CD8-positive, alpha-beta memory T cell (primary cell): ENCODE measurements around the gene KCNJ4. TPM values are rescaled to one million over a fixed set of nuclear protein-coding genes. Genes with fewer than 3 reads are reported as not detected.
"Not testable (repeated sequence)": the region's sequence is repeated elsewhere in the genome, so short reads cannot be mapped to it uniquely, and the experiment has no call there.

Experiments used
- CTCF ChIA-PET: fragments of 350-600 bp; sonication (Branson Sonifier 250); formaldehyde crosslinking; loops from one replicate; lab custom pipeline; 2021; ENCODE audit warnings: antibody characterized with exemption; lab: Charles Lee
- POLR2A ChIA-PET: fragments of 350-600 bp; sonication (Branson Sonifier 250); formaldehyde crosslinking; loops from one replicate; lab custom pipeline; 2021; ENCODE audit warnings: antibody characterized with exemption; lab: Charles Lee
- DNase-seq, 5 donors: peaks; one replicate each; pipeline versions ENCODE4 v3.0.0 to v3.0.0-alpha.2; 2020 to 2022; ENCODE audit warnings: mixed read lengths in 1 of 5
- H3K27ac ChIP-seq: one replicate; pipeline ENCODE4 v1.7.0; 2013; ENCODE audit warnings: low read depth, mild to moderate bottlenecking, low read length, moderate library complexity
- H3K27me3 ChIP-seq: 2 replicates; pipeline ENCODE4 v1.7.0; 2013; ENCODE audit warnings: low read length, mild to moderate bottlenecking; ENCODE audit not compliant: insufficient read depth, poor library complexity, severe bottlenecking
- H3K36me3 ChIP-seq: 2 replicates; pipeline ENCODE4 v1.7.0; 2013; ENCODE audit warnings: mild to moderate bottlenecking, low read length, moderate library complexity; ENCODE audit not compliant: insufficient read depth
- H3K4me1 ChIP-seq: 2 replicates; pipeline ENCODE4 v1.7.0; 2013; ENCODE audit warnings: mild to moderate bottlenecking, low read length, moderate library complexity; ENCODE audit not compliant: insufficient read depth
- H3K4me3 ChIP-seq: 2 replicates; pipeline ENCODE4 v1.7.0; 2013; ENCODE audit warnings: mild to moderate bottlenecking, low read length
- H3K9me3 ChIP-seq: 2 replicates; pipeline ENCODE4 v1.7.0; 2013; ENCODE audit warnings: mild to moderate bottlenecking, low read length
- H3K27ac Mint-ChIP-seq, 8 donors: one replicate each; pipeline ENCODE4 v1.8.0; 2020 to 2021; ENCODE audit warnings: mixed read lengths in 8 of 8, mild to moderate bottlenecking in 6 of 8, inconsistent platforms in 3 of 8, moderate library complexity in 3 of 8
- H3K27me3 Mint-ChIP-seq, 2 donors: one replicate each; pipeline ENCODE4 v1.8.0; 2020 to 2021; ENCODE audit warnings: mixed read lengths in 2 of 2, mild to moderate bottlenecking in 1 of 2, moderate library complexity in 1 of 2
- H3K36me3 Mint-ChIP-seq, 3 donors: one replicate each; pipeline ENCODE4 v1.8.0; 2020 to 2021; ENCODE audit warnings: mixed read lengths in 3 of 3, inconsistent platforms in 1 of 3, mild to moderate bottlenecking in 1 of 3
- H3K4me1 Mint-ChIP-seq, 3 donors: one replicate each; pipeline ENCODE4 v1.8.0; 2020 to 2021; ENCODE audit warnings: mixed read lengths in 3 of 3, inconsistent platforms in 1 of 3, mild to moderate bottlenecking in 1 of 3
- H3K4me3 Mint-ChIP-seq, 7 donors: one replicate each; pipeline ENCODE4 v1.8.0; 2020 to 2021; ENCODE audit warnings: mixed read lengths in 7 of 7, mild to moderate bottlenecking in 6 of 7, moderate library complexity in 4 of 7, inconsistent platforms in 2 of 7
- H3K9me3 Mint-ChIP-seq, 5 donors: one replicate each; pipeline ENCODE4 v1.8.0; 2020 to 2022; ENCODE audit warnings: mixed read lengths in 5 of 5, mild to moderate bottlenecking in 3 of 5, moderate library complexity in 2 of 5, inconsistent platforms in 1 of 5
- polyA plus RNA-seq: library from polyadenylated mRNA; unstranded; fragments of 300-500 nt; fragmentation: Illumina TruSeq; gene quantifications from one replicate; pipeline ENCODE4 v1.2.3, GENCODE V29; 2021
- total RNA-seq, 2 experiments: library from RNA; stranded (reverse); gene quantifications; one replicate each; pipeline ENCODE4 v1.2.3, GENCODE V29; 2021

The KCNJ4 gene
- total and polyA plus RNA-seq, 3 experiments from 2014 or later, result not detected

GRCh38 chr22:38398609-38399461, 56.2 kb downstream of the KCNJ4 start:
- H3K4me3 ChIP-seq, result peak overlapping the region; percentile 40
- Mint-ChIP-seq H3K27me3 (peaks cover 1 to 16% of the 10 kb centered on the region in 2 donors), H3K9me3 (no peaks in the 10 kb centered on the region), H3K27ac (peak overlapping the region in 4 of 8 donors; percentile 56 to 72 (median 64)), H3K36me3 (peaks cover 0 to 1% (median 0%) of the 10 kb centered on the region in 3 donors), H3K4me1 (peaks cover 16 to 34% (median 23%) of the 10 kb centered on the region in 3 donors), H3K4me3 (peak overlapping the region; percentile 78 to 93 (median 84))
- peak overlapping the region; percentile 20 for H3K27ac ChIP-seq
- DNase-seq, result peak; percentile 76 to 88 (median 78)
- no peaks in the 10 kb centered on the region for H3K27me3 ChIP-seq
- POLR2A ChIA-PET, result interaction anchor here (0.6 to 1.2 kb wide), 3 partner anchors 43 to 198 kb away, joined by 3 to 10 read pairs (median 3); no protein-coding TSS in a partner anchor
- no peaks in the 10 kb centered on the region for H3K9me3 ChIP-seq
- no peaks in the 10 kb centered on the region for H3K36me3 ChIP-seq
- CTCF ChIA-PET, result interaction anchor here (0.8 kb wide), 1 partner anchor 346 kb away, joined by 3 read pairs; no protein-coding TSS in a partner anchor
- no peaks in the 10 kb centered on the region for H3K4me1 ChIP-seq

GRCh38 chr22:38398181-38398608, 56.8 kb downstream of the KCNJ4 start:
- H3K4me1 ChIP-seq, H3K36me3 ChIP-seq, H3K9me3 Mint-ChIP-seq, H3K4me3 ChIP-seq, H3K36me3 Mint-ChIP-seq, H3K27me3 ChIP-seq, H3K9me3 ChIP-seq, H3K27ac ChIP-seq, CTCF ChIA-PET: not testable (repeated sequence)
- peak overlapping the region; percentile 74 to 90 (median 79) for H3K4me3 Mint-ChIP-seq
- H3K27ac Mint-ChIP-seq, result peak overlapping the region in 2 of 8 donors; percentile 64 to 70
- POLR2A ChIA-PET, result interaction anchor here (1.2 kb wide), 1 partner anchor 197 kb away, joined by 3 read pairs; no protein-coding TSS in a partner anchor
- peaks cover 21 to 38% (median 28%) of the 10 kb centered on the region in 3 donors for H3K4me1 Mint-ChIP-seq
- H3K27me3 Mint-ChIP-seq, result peaks cover 1 to 15% of the 10 kb centered on the region in 2 donors
- DNase-seq, result peak in 4 of 5 donors; percentile 34 to 72 (median 37)

DNA sequence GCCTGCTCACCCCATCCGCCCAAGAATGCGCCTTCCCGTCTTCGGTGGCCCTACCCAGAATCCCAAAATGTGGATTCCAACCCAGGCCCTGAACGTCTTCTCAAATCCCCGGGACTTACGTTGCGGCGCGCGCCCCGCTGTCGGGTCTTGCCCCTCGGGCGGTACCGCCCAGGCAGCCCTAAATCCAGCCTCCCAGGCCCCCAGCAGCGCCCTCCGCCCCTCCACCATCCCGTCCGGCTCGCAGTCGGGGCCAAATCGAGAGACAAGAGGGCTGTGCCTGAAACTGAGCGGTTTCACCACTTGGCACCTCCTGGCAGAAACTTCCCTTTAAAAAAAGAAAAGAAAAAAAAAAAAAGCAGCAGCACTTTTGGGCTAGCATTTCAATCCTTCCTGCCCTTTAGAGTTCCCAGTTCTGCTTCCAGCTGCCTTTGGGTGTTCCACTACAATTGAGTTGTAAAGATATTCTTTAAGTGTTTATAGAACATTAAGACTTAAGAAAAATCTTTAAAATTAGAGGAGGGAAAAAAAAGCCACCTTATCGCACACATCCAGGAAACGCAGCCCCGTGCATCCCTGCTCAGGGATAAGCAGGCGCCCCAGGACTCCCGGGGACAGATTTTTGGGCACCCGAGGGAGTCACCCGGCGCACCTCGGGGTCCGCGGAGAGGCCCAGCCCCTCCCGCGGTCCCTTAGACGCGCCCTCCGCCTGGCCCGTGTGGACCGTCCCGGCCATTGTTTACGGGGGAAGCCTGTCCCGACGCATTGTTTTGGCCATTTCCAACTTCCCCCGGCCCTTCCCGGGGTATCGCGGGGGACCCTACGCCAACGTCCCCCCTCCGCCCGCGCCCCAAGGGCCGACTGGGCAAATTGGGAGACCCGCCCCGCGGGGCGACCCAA, 57.6 kb downstream of the KCNJ4 start:
- no peak overlapping the region for H3K4me3 ChIP-seq
- Mint-ChIP-seq H3K9me3 (no peaks in the 10 kb centered on the region), H3K27ac (peak overlapping the region in 7 of 8 donors; percentile 27 to 83 (median 57)), H3K4me1 (peaks cover 26 to 43% (median 33%) of the 10 kb centered on the region in 3 donors), H3K36me3 (peaks cover 0 to 1% (median 0%) of the 10 kb centered on the region in 3 donors), H3K4me3 (peak overlapping the region; percentile 71 to 89 (median 79)), H3K27me3 (peaks cover 1 to 12% of the 10 kb centered on the region in 2 donors)
- H3K9me3 ChIP-seq, result no peaks in the 10 kb centered on the region
- no peaks in the 10 kb centered on the region for H3K4me1 ChIP-seq
- CTCF ChIA-PET, result interaction anchor here (1.0 kb wide), 1 partner anchor 43 kb away, joined by 3 read pairs; no protein-coding TSS in a partner anchor
- POLR2A ChIA-PET, result no interaction called here
- H3K27me3 ChIP-seq, result no peaks in the 10 kb centered on the region
- peak in 1 of 5 donors; percentile 14 for DNase-seq
- H3K36me3 ChIP-seq, result no peaks in the 10 kb centered on the region
- peak overlapping the region; percentile 31 for H3K27ac ChIP-seq

DNA sequence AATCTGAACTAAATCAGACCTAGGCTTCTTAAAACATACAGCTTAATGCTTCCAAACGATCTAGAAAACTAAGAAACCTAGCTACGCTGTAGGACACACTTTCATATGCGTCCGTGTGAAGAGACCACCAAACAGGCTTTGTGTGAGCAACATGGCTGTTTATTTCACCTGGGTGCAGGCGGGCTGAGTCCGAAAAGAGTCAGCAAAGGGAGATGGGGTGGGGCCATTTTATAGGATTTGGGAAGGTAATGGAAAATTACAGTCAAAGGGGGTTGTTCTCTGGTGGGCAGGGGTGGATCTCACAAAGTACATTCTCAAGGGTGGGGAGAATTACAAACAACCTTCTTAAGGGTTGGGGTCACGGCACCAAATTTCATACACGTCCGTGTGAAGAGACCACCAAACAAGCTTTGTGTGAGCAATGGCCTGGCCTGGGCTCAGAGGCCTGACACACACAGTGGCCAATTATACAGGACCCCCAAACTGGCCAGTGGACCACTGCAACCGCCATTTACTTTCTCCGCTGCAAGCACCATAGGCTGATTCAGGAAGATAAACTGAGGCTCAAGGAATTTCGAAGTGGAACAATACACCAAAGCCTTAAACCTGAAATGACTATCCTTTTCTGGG, 58.4 kb downstream of the KCNJ4 start:
- H3K4me1 Mint-ChIP-seq, result peaks cover 26 to 43% (median 33%) of the 10 kb centered on the region in 3 donors
- DNase-seq, H3K4me1 ChIP-seq, H3K9me3 Mint-ChIP-seq, H3K36me3 ChIP-seq, H3K4me3 ChIP-seq, H3K9me3 ChIP-seq, H3K27me3 ChIP-seq, H3K36me3 Mint-ChIP-seq, POLR2A ChIA-PET: not testable (repeated sequence)
- peak overlapping the region in 7 of 8 donors; percentile 15 to 89 (median 83) for H3K27ac Mint-ChIP-seq
- CTCF ChIA-PET, result interaction anchor here (1.0 kb wide), 1 partner anchor 42 kb away, joined by 3 read pairs; no protein-coding TSS in a partner anchor
- peak overlapping the region; percentile 71 to 89 (median 79) for H3K4me3 Mint-ChIP-seq
- H3K27me3 Mint-ChIP-seq, result peaks cover 1 to 10% of the 10 kb centered on the region in 2 donors
- H3K27ac ChIP-seq, result peak overlapping the region; percentile 31

- POLR2A ChIA-PET, H3K4me3 ChIP-seq, H3K27me3 Mint-ChIP-seq, H3K9me3 Mint-ChIP-seq, H3K36me3 Mint-ChIP-seq, H3K4me1 ChIP-seq, DNase-seq, H3K27me3 ChIP-seq, CTCF ChIA-PET, H3K9me3 ChIP-seq, H3K36me3 ChIP-seq: not testable (repeated sequence)
- peak overlapping the region in 6 of 8 donors; percentile 15 to 89 (median 84) for H3K27ac Mint-ChIP-seq
- peak overlapping the region; percentile 43 for H3K27ac ChIP-seq
- peak overlapping the region; percentile 13 to 89 (median 79) for H3K4me3 Mint-ChIP-seq
- H3K4me1 Mint-ChIP-seq, result peaks cover 26 to 43% (median 33%) of the 10 kb centered on the region in 3 donors
Observed at GRCh38 chr22:38395944-38396343, 59.1 kb downstream of the KCNJ4 start.

GRCh38 chr22:38394929-38395624, 59.9 kb downstream of the KCNJ4 start:
- POLR2A ChIA-PET, H3K4me1 ChIP-seq, H3K36me3 ChIP-seq, H3K9me3 Mint-ChIP-seq, H3K36me3 Mint-ChIP-seq, H3K4me3 ChIP-seq, H3K9me3 ChIP-seq, H3K27me3 ChIP-seq, DNase-seq, CTCF ChIA-PET, H3K27me3 Mint-ChIP-seq: not testable (repeated sequence)
- peak overlapping the region in 3 of 8 donors; percentile 2 to 88 (median 41) for H3K27ac Mint-ChIP-seq
- H3K4me1 Mint-ChIP-seq, result peaks cover 26 to 43% (median 33%) of the 10 kb centered on the region in 3 donors
- peak overlapping the region; percentile 12 for H3K27ac ChIP-seq
- peak overlapping the region in 2 of 7 donors; percentile 81 to 88 for H3K4me3 Mint-ChIP-seq

DNA sequence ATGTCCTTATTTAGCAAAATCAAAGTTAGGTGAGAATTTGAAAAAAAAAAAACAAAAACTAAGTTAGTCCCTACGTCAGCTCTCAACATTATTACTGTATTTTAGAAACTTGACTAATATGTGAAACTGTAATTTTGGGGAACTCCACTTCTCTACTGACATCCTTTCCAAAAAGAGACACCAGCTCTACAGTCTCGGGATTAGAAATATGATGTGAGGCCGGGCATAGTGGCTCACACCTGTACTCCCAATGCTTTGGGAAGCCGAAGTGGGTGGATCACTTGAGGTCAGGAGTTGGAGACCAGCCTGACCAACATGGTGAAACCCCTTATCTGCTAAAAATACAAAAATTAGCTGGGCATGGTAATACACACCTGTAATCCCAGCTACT, 65.6 kb downstream of the KCNJ4 start:
- H3K27ac Mint-ChIP-seq, H3K27me3 ChIP-seq, CTCF ChIA-PET, H3K27ac ChIP-seq, POLR2A ChIA-PET, H3K27me3 Mint-ChIP-seq, H3K9me3 ChIP-seq, H3K4me1 ChIP-seq, H3K36me3 Mint-ChIP-seq, H3K9me3 Mint-ChIP-seq, H3K4me3 ChIP-seq, DNase-seq, H3K4me3 Mint-ChIP-seq, H3K36me3 ChIP-seq: not testable (repeated sequence)
- peaks cover 14 to 19% (median 14%) of the 10 kb centered on the region in 3 donors for H3K4me1 Mint-ChIP-seq
